HG02623 (cell line): ENCODE measurements around the gene SPRYD7.
"Not testable (repeated sequence)": the region's sequence is repeated elsewhere in the genome, so short reads cannot be mapped to it uniquely, and the experiment has no call there.

Experiments
- ATAC-seq: cut with Tn5 transposase; IDR thresholded peaks from one replicate; pipeline ENCODE4 v1.9.1; 2021; ENCODE audit warnings: moderate library complexity; ENCODE audit not compliant: unreplicated experiment

SPRYD7 gene

GRCh38 chr13:49936075-49936967 is at the start of gene SPRYD7:
SPRYD7 (minus strand) TSS chr13:49936340; CDS start chr13:49936235, 105 bp downstream.
- peak; percentile 98 for ATAC-seq

GRCh38 chr13:49985129-49985528 is 49.0 kb upstream of the SPRYD7 start:
- no peak for ATAC-seq

- no peak for ATAC-seq
Observed at GRCh38 chr13:49980266-49980665, 44.1 kb upstream of the SPRYD7 start.

GRCh38 chr13:49977992-49978391 is 41.9 kb upstream of the SPRYD7 start:
- ATAC-seq: no peak

- ATAC-seq: peak; percentile 61
Observed at GRCh38 chr13:49976314-49977258, 40.4 kb upstream of the SPRYD7 start.

GRCh38 chr13:49975826-49976225 is 39.7 kb upstream of the SPRYD7 start:
- no peak for ATAC-seq

GRCh38 chr13:49972709-49973108 is 36.6 kb upstream of the SPRYD7 start:
- no peak for ATAC-seq

GRCh38 chr13:49967456-49967855 is 31.3 kb upstream of the SPRYD7 start:
- no peak for ATAC-seq

- ATAC-seq: no peak
Observed at GRCh38 chr13:49958321-49958720, 22.2 kb upstream of the SPRYD7 start.

GRCh38 chr13:49956131-49956530 is 20.0 kb upstream of the SPRYD7 start:
- ATAC-seq: no peak

GRCh38 chr13:49954674-49955455 is 18.7 kb upstream of the SPRYD7 start:
- ATAC-seq: no peak

GRCh38 chr13:49953560-49953959 is 17.4 kb upstream of the SPRYD7 start:
- no peak for ATAC-seq

- ATAC-seq: no peak
Observed at GRCh38 chr13:49951754-49952535, 15.8 kb upstream of the SPRYD7 start.

GRCh38 chr13:49948777-49949270 is 12.7 kb upstream of the SPRYD7 start:
- ATAC-seq: not testable (repeated sequence)

GRCh38 chr13:49939321-49939720 is 3.2 kb upstream of the SPRYD7 start:
- ATAC-seq: no peak

GRCh38 chr13:49938921-49939320 is 2.8 kb upstream of the SPRYD7 start:
- no peak for ATAC-seq

GRCh38 chr13:49938314-49938713 is 2.2 kb upstream of the SPRYD7 start:
- ATAC-seq: no peak

GRCh38 chr13:49936968-49937273 is 781 bp upstream of the SPRYD7 start:
- ATAC-seq: no peak

- peak; percentile 23 for ATAC-seq
Observed at GRCh38 chr13:49935171-49936074, 717 bp downstream of the SPRYD7 start.
